ENCODE measurements around the gene WNT3A.

The WNT3A gene

DNA sequence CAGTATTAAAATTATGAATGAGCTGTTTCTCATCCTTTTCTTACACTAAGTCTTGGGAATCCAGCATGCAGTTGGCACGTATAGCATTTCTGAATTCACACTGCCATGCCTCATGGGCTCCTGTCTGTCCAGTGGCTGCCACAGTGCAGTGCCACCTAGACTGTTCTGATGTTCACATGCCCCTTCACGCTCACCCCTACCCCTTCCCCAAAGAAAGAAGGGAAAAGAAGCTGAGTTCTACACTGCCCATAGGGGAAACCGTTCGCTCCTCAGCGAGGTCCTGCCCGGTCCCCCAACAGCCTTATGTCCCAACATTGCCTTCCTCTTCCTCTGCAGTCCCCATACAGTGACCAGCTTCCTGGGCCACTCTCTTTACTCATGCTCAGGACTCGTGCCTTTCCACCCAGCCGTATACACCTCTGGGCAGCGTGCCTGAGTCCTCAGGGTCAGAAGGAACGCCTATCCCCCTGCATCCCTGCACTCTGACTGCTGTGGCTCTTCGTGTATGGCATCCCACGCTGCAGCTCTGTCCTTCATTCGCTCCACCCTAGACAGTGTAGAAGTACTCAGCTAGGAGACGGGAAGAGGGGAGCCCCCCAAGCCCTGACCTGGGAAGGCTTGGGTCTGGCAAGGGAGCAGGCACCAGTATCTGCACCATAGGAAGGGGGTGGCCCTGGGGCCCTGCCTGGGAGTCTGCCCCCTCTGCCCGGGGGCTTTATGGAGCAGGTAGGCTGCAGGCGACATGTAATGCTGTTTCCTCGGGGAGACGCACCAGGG lies 51.6 kb downstream of the WNT3A start:
- no peak for DNase-seq

DNA sequence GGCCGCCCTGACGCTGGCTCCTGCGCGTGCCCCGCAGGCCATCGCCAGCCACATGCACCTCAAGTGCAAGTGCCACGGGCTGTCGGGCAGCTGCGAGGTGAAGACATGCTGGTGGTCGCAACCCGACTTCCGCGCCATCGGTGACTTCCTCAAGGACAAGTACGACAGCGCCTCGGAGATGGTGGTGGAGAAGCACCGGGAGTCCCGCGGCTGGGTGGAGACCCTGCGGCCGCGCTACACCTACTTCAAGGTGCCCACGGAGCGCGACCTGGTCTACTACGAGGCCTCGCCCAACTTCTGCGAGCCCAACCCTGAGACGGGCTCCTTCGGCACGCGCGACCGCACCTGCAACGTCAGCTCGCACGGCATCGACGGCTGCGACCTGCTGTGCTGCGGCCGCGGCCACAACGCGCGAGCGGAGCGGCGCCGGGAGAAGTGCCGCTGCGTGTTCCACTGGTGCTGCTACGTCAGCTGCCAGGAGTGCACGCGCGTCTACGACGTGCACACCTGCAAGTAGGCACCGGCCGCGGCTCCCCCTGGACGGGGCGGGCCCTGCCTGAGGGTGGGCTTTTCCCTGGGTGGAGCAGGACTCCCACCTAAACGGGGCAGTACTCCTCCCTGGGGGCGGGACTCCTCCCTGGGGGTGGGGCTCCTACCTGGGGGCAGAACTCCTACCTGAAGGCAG lies 52.3 kb downstream of the WNT3A start:
- DNase-seq: no peak

GRCh38 chr1:228059634-228060457 lies 53.0 kb downstream of the WNT3A start:
- peak; percentile 95 for DNase-seq

DNA sequence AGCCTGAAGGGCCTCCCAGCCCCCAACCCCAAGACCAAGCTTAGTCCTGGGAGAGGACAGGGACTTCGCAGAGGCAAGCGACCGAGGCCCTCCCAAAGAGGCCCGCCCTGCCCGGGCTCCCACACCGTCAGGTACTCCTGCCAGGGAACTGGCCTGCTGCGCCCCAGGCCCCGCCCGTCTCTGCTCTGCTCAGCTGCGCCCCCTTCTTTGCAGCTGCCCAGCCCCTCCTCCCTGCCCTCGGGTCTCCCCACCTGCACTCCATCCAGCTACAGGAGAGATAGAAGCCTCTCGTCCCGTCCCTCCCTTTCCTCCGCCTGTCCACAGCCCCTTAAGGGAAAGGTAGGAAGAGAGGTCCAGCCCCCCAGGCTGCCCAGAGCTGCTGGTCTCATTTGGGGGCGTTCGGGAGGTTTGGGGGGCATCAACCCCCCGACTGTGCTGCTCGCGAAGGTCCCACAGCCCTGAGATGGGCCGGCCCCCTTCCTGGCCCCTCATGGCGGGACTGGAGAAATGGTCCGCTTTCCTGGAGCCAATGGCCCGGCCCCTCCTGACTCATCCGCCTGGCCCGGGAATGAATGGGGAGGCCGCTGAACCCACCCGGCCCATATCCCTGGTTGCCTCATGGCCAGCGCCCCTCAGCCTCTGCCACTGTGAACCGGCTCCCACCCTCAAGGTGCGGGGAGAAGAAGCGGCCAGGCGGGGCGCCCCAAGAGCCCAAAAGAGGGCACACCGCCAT lies 53.8 kb downstream of the WNT3A start:
- DNase-seq: peak; percentile 24

DNA sequence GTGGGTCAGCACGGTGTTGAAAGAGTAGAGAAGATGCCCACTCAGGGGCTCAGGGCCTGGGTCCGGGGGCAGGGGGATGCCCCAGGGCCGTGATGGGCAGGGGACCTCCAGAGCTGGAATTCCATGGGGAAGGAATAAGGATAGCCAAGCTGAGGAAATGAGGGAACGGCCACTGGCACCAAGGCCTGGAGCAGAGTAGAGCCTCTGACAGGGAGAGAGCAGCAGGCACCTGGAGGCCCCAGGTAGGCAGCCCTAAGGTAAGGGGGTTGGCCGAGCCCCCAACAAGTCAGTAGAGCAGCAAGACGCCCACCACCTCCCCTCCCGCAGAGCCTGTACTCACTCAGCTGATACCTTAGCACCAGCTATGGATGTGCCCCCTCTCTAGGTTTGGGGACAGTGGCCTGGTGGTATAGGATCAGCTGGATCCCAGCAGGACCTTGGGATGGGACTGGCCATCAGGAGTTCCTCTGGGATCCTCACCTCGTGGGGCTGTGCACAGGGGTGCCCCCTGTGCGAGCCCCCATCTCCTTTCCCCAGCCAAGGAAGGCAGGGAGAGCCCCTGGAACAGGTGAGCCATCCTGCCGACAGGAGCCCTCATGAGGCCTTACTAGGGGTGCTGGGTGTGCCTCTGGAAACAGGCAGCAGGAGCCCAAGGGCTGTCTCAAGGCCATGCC lies 54.8 kb downstream of the WNT3A start:
- no peak for DNase-seq

GRCh38 chr1:228062085-228062791 lies 55.4 kb downstream of the WNT3A start:
- DNase-seq: no peak

DNA sequence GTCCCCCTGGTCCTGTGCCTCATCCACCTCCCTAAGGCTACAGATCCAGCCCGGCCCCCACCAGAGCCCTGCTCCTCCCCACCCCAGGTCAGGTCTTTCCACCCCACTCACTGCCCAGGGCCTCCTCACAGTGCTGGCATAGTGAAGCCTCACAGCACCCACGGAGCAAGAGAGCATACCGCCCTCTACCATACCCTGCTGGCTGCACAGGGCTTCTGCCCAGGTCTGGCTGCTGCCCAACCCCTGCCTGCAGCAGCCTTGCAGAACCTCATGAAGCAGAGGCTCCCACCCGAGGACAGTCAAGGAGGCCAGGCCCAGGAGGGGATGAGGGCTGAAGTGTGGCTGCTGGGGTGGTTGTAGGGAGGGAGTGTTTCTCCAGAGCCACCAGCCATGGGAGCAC lies 56.0 kb downstream of the WNT3A start:
- no peak for DNase-seq

- no peak for DNase-seq
These were observed 56.7 kb downstream of the WNT3A start for GRCh38 chr1:228063251-228064191.

GRCh38 chr1:228064296-228064695 lies 57.5 kb downstream of the WNT3A start:
- no peak for DNase-seq

DNA sequence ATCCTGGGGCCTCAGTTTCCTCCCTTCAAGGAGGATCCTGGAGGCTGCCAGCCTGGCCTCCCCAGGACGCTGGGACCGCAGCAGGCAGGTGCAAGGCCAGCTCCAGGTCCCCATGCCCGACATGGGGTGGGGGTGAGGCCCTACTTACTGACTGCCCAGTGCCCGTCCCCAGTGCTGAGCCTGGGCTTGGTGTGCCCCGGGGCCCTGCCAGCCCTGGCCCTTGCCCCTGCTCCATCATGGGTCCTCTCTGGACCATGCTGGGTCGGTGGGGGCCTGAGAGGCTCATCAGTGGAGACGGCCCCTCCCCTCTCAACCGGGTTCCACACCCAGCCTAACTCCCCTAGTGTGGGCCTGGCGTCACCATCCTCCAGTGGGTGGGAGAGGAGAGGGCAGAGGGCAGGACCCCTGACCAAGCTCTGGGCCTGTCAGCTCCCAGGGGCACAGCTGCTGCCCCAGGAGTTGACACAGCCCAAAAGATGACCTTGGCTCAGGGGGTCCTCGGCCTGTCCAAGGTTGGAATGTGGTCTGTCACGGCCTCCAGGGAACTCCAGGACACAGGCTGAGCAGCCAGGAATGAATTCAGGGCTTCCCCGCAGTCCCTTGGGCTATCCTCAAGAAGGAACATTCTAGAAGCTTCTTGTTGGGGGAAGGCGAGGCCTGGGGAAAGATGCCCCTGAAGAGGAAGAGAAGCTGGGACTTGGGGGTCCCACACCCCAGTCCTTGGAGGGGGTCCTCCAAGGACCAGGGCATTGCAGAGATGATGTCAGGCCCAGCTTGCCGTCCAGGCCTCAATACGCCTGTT lies 58.1 kb downstream of the WNT3A start:
- DNase-seq: no peak

DNA sequence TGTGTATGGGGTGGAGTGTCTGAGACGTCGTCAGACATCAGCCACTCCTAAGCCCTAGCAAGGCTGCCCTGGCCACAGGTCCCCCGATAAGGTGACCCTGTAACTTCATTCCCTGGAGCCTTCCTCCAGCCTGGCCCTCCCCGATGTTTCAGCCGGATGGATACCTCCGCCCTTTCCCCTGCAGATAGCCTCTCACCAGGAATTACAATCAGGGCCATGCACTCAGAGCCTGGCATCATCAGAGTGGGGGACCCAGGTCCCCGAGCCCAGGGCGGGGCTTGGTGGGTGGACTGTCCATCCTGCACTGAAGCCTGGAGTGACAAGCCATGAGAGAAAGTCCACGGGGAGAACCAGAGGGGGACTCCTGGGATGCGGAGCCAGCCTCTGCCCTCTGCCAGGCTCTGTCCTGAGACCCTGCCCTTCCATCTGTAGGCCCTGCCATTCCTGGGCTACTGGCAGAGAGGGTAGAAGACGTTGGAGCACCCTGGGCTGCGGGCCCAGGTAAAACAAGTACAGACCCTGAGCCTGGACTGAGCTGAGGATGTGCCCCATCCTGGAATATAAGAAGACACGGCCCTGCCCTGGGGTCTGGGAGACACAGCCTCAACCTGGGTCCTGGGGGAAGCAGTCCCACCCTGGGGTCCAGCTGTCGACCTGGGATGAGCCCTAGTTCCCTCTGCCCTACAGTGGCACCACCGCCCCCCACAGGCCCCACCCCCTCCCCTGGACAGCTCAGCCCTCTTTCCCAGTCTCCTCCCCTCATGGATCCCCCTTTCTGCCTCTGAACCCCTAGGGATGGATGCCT lies 58.9 kb downstream of the WNT3A start:
- no peak for DNase-seq

DNA sequence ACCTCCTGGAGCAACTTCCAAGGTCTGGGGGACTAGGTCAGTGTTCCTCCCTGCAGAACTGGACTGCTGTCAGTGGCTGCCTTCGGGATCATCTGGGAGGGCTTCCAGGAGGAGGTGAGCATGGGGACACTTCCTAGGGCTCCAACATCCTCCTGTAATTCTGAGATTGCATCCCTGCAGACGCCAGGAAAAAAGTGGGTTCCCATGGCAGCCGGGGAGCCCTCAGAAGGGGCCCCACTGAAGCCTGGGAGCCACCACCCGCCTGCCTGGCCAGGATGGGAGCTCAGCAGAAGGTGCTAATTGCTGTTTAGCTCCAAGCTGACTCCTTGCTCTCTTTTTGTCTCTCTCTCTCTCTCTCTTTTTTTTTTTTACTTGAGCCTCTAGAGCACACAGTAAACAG lies 59.6 kb downstream of the WNT3A start:
- DNase-seq: no peak

- no peak for DNase-seq
These were observed 60.3 kb downstream of the WNT3A start for GRCh38 chr1:228066891-228067654.

- no peak for DNase-seq
These were observed 61.6 kb downstream of the WNT3A start for GRCh38 chr1:228068359-228068758.

DNA sequence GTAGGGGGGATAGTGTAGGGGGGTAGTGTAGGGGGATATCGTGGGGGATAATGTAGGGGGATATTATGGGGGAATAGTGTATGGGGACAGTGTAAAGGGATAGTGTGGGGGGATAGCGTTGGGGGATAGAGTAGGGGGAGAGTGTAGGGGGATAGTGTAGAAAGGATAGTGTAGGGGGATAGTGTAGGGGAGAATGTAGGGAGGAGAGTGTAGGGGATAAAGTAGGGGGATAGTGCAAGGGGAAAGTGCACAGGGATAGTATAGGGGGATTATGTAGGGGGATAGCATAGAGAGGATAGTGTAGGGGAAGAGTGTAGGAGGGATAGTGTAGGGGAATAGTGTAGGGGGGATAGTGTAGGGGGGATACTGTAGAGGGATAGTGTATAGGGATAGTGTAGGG lies 63.4 kb downstream of the WNT3A start:
- DNase-seq: no peak

GRCh38 chr1:228070851-228071250 lies 64.1 kb downstream of the WNT3A start:
- no peak for DNase-seq

- no peak for DNase-seq
These were observed 65.2 kb downstream of the WNT3A start for GRCh38 chr1:228071839-228072657.
